T-helper 9 cell (primary cell): ENCODE data around the gene HCN2.
A peak's percentile ranks its signal among the peaks of the same experiment; 100 is the strongest.
"Not testable (repeated sequence)": the region's sequence is repeated elsewhere in the genome, so short reads cannot be mapped to it uniquely, and the experiment has no call there.

Source experiments
- DNase-seq: peaks from one replicate; pipeline ENCODE4 v3.0.0-alpha.2; 2020

The HCN2 gene

GRCh38 chr19:605061-605971 is 15.6 kb downstream of the HCN2 start:
- DNase-seq = not testable (repeated sequence)

GRCh38 chr19:607301-608154 is 17.8 kb downstream of the HCN2 start:
- no peak for DNase-seq

DNA sequence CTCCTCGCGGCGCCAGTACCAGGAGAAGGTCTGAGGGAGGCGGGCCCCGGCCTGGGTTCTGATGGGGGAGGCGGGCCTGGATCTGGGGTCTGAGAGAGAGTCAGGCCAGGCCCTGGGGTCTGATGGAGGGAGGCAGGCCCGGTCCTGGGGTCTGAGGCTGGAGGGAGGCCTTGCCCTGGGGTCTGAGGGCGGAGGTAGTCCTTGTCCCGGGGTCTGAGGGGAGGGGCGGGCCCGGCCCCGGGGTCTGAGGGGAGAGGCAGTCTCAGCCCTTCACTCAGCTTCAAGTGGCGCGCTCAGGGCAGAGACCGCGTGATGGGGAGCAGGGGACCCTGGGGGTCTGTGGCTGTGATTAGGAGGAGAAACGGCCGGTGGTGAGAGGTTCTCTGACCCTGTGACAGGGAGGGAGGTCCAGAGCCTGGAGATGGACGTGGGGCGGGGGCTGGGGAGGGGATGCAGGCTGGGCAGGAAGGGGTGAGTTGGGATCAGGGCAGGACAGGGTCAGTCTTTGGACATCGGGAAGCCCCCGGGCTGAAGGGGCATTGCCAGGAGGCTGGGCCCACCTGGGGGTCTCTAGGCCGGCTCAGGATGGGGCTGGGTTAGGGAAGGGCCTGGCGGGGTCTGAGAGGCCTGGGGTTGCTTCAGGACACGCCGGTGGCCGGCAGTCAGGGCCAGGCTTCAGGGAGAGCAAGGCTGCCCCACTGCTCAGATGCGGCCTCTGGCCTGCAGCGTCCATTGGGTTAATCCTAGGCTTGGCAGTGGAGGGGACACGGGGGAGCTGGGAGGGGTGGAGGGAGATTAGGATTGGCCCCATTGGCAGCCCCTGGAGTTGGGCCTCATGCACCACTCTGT is 18.7 kb downstream of the HCN2 start:
- DNase-seq = no peak

DNA sequence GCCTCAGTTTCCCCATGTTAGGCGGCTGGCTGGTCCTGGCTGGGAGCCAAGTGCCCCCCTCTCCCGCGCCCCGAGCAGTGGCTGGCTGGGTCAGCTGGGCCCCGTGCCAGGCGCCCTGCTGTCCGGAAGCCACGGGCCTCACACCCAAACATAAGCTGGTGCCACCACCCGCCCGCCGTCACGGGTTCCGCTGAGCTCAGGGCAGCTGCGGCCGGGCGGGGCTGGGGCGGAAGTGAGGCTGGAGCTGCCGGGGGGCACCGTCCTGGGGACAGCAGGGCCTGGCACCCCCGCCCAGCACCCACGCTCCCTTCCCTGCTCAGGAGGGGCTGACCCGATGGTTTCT is 19.3 kb downstream of the HCN2 start:
- no peak for DNase-seq

DNA sequence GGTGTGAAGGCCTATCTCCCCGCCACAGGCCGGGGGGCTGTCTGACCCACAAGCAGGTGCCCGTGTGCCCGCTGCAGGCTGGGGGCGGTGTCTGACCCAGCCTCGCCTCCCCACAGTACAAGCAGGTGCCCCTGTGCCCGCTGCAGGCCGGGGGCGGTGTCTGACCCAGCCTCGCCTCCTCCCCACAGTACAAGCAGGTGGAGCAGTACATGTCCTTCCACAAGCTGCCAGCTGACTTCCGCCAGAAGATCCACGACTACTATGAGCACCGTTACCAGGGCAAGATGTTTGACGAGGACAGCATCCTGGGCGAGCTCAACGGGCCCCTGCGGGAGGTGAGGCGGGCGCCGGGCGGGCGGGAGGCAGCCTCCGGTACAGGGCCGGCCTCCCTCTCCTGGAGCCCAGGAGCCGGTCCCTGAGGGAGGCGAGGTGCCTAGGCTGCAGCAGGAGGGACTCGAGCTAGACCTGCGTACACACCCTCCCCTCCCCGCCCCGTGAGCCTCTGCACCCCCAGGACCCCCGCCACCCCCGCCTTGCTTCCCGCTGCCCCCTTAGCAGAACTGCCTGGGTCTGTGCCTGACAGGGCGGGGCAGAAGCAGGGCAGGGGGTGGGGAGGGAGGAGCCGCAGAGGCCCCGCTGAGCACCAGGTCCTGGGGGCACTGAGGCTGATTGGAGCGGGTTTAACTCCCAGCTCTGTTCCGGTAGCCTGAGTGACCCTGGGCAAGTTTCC is 20.6 kb downstream of the HCN2 start:
- DNase-seq = peak; percentile 21

- DNase-seq = peak; percentile 47
Measured at GRCh38 chr19:610801-611480, 21.3 kb downstream of the HCN2 start.

GRCh38 chr19:611481-611868 is 21.8 kb downstream of the HCN2 start:
- peak; percentile 25 for DNase-seq

GRCh38 chr19:612941-613340 is 23.3 kb downstream of the HCN2 start:
- no peak for DNase-seq

DNA sequence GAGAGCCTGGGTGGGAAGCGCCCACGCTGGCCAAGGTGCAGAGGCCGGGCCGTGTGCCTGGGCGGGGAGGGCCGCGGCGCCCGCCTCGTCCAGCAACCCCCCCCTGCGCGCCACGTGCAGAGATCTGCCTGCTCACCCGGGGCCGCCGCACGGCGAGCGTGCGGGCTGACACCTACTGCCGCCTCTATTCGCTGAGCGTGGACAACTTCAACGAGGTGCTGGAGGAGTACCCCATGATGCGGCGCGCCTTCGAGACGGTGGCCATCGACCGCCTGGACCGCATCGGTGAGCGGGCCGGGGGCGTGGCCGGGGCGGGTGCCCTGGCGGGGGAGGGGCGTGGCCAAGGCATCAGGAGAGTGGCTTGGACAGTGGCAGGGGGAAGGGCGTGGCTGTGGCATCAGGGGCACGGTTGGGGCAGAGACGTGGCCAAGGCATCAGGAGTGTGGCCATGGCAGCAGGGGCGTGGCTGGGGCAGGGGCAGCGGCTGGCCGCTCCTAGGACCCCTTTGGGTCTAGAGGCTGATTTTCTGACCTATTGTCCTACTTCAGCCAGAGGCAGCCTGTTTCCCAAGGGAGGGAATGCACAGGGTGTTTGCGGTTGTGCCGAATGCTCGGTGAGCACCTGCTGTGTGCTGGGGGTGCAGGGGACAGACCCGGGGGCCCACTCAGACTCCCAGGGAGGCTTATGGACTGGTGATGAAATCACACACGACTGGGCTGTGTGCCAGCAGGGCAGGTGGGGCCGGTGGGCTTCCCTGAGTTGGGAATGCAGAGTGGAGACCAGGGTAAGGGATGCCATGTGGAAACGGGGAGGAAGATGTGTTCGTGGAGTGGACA is 24.3 kb downstream of the HCN2 start:
- no peak for DNase-seq

GRCh38 chr19:615619-616018 is 25.9 kb downstream of the HCN2 start:
- no peak for DNase-seq

DNA sequence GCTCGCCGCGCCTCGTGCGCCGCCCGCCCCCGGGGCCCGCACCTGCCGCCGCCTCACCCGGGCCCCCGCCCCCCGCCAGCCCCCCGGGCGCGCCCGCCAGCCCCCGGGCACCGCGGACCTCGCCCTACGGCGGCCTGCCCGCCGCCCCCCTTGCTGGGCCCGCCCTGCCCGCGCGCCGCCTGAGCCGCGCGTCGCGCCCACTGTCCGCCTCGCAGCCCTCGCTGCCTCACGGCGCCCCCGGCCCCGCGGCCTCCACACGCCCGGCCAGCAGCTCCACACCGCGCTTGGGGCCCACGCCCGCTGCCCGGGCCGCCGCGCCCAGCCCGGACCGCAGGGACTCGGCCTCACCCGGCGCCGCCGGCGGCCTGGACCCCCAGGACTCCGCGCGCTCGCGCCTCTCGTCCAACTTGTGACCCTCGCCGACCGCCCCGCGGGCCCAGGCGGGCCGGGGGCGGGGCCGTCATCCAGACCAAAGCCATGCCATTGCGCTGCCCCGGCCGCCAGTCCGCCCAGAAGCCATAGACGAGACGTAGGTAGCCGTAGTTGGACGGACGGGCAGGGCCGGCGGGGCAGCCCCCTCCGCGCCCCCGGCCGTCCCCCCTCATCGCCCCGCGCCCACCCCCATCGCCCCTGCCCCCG is 26.5 kb downstream of the HCN2 start:
- DNase-seq = no peak

GRCh38 chr19:616747-617526 is 27.3 kb downstream of the HCN2 start:
- no peak for DNase-seq

- no peak for DNase-seq
Measured at GRCh38 chr19:617551-618246, 28.0 kb downstream of the HCN2 start.

DNA sequence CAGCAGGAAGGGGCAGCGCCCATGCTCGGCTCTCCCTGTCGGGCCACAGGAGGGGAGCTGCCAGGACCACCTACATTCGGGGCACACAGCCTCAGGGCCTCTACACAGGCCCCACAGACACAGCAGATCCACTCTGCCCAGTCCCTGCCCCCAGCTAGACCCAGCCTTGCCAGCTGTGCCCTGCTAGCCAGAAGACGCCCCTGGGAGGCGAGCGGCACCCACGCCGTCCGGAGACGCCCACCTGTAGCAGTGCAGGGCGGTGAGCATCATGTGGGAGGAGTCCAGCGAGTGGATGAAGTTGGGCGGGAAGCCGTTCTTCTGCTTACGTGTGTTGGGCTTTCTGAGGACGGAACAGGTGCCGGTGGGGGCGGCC is 28.6 kb downstream of the HCN2 start:
- no peak for DNase-seq

DNA sequence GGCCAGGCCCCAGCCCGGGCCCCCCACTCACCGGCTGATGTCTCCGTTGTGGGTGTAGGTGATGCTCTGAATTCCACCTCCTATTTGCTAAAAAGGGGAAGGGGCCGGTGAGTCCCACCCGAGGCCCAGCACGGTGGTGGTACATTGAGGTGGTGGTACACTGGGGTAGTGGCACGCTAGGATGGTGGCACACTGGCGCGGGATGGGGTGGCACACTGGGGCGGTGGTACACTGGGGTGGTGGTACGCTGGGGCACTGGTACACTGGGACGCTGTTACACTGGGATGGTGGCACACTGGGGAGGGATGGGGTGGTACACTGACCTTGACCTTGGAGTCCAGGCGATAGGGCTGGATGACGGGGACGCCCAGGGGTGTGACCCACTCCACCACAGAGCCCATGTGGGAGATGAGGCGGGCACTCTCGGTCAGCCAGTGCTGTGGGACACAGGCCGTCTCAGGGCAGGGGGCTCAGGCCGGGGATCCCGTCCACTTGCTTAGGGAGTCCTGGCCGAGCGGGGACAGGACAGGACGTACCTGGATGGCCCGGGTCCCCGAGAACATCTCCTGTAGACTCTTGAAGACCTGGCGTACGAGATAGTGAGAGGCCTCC is 29.1 kb downstream of the HCN2 start:
- no peak for DNase-seq

- no peak for DNase-seq
Measured at GRCh38 chr19:619286-620002, 29.8 kb downstream of the HCN2 start.

DNA sequence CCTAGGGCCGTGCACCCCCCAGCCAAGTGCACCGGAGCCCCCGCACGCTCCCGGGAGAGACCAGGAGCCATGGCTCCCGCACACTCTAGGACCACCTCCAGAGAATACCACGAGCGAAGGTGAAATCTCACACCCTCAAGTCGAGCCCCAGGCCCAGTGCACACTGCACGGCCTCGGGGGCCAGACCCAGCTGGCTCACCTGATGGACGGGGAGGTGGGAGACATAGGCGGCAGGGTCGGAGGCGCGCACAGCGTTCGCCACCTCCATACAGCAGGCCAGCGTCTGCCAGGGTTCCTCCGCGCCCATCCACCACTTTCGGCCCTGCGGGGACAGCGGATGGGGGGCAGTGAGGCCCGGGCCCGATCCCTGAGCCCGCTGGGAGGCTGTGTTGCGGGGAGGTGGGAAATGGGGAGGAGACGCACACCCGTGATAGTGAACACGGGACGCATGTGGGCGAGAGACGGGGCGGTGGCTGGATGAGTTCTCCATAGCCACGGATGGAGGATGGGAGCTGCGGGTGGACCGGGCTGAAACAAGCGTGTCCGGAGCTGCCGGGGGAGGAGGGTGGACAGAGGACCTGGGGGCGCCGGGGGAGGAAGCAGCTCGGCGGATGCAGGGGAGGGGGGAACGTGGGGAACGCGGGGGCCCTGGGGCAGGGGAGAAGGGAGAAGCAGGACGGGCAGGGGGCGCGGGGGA is 30.6 kb downstream of the HCN2 start:
- no peak for DNase-seq
